NCI-H345 treated with DMSO at 0.1 percent for 48 hours (cell line): ENCODE data around the gene GSTO1.
"Not testable (repeated sequence)": the region's sequence is repeated elsewhere in the genome, so short reads cannot be mapped to it uniquely, and the experiment has no call there.

Experiments used
- DNase-seq: peaks from one replicate; lab custom pipeline; 2025; ENCODE audit not compliant: unreplicated experiment; lab: John Stamatoyannopoulos, UW

The GSTO1 gene

GRCh38 chr10:104254493-104255310 lies at the start of gene GSTO1:
GSTO1 (plus strand) TSS chr10:104254892; CDS start chr10:104254929, 37 bp downstream.
- DNase-seq: no peak

GRCh38 chr10:104208730-104209129 lies 46.0 kb upstream of the GSTO1 start:
- no peak for DNase-seq

- DNase-seq: peak; percentile 12
These were observed 45.0 kb upstream of the GSTO1 start for GRCh38 chr10:104209575-104210198.

GRCh38 chr10:104216631-104217030 lies 38.1 kb upstream of the GSTO1 start:
- no peak for DNase-seq

GRCh38 chr10:104218751-104219150 lies 35.9 kb upstream of the GSTO1 start:
- DNase-seq: no peak

- no peak for DNase-seq
These were observed 34.2 kb upstream of the GSTO1 start for GRCh38 chr10:104220522-104220921.

GRCh38 chr10:104223304-104223703 lies 31.4 kb upstream of the GSTO1 start:
- no peak for DNase-seq

- DNase-seq: no peak
These were observed 24.2 kb upstream of the GSTO1 start for GRCh38 chr10:104230490-104230889.

- peak; percentile 72 for DNase-seq
These were observed 22.7 kb upstream of the GSTO1 start, which contains the start of gene CFAP43 for GRCh38 chr10:104231784-104232612. CFAP43 (minus strand) TSS chr10:104232364; CDS start chr10:104232246, 118 bp downstream.

- no peak for DNase-seq
These were observed 22.0 kb upstream of the GSTO1 start for GRCh38 chr10:104232613-104233102.

GRCh38 chr10:104233817-104234216 lies 20.9 kb upstream of the GSTO1 start:
- no peak for DNase-seq

GRCh38 chr10:104234934-104235333 lies 19.8 kb upstream of the GSTO1 start:
- DNase-seq: no peak

- no peak for DNase-seq
These were observed 18.9 kb upstream of the GSTO1 start for GRCh38 chr10:104235801-104236200.

GRCh38 chr10:104240078-104240477 lies 14.6 kb upstream of the GSTO1 start:
- DNase-seq: no peak

GRCh38 chr10:104242545-104242944 lies 12.1 kb upstream of the GSTO1 start:
- no peak for DNase-seq

- DNase-seq: not testable (repeated sequence)
These were observed 11.7 kb upstream of the GSTO1 start for GRCh38 chr10:104243009-104243408.

- DNase-seq: no peak
These were observed 11.2 kb upstream of the GSTO1 start for GRCh38 chr10:104243512-104243911.

- no peak for DNase-seq
These were observed 9.5 kb upstream of the GSTO1 start for GRCh38 chr10:104245066-104245632.

- DNase-seq: no peak
These were observed 7.7 kb upstream of the GSTO1 start for GRCh38 chr10:104246976-104247375.

GRCh38 chr10:104247513-104248146 lies 7.1 kb upstream of the GSTO1 start:
- no peak for DNase-seq
